Motor neuron (in vitro differentiated cells): ENCODE data around the gene TBX4. TPM values are rescaled to one million over a fixed set of nuclear protein-coding genes. Genes with fewer than 3 reads are reported as not detected.

Experiments
- total RNA-seq, 8 experiments: library from RNA; unstranded; fragments of 300-600 nt; gene quantifications; 2 replicates each; pipeline versions ENCODE4 v1.2.3 to v1.2.4, GENCODE V29; 2022

The TBX4 gene
- total RNA-seq, 8 experiments from 2014 or later, result 0.08 to 0.70 (median 0.20) TPM; not detected in 4

Other genes starting within 250 kb of the TBX4 start
- 1 to 10 TPM in 6 of 8 experiments, under 1 TPM in 2; 0.25 to 2.9 (median 2.1) TPM for gene TBX2, start 52.6 kb upstream of the TBX4 start, total RNA-seq
- gene NACA2, start 138.8 kb downstream of the TBX4 start, total RNA-seq, result under 1 TPM in 2 of 8 experiments, not detected in 6; 0.25 to 0.41 TPM